SU-DHL-6 (cell line): ENCODE measurements around the gene PDIA5.

ENCODE experiments used
- EZH2phosphoT487 ChIP-seq: fragments of 200-600 bp; sonication (generic), shearing (Covaris generic); conservative IDR thresholded peaks from 2 replicates; pipeline ENCODE4 v1.6.1; 2018; ENCODE audit warnings: mild to moderate bottlenecking, antibody characterized with exemption, low read length, moderate library complexity, mixed read lengths
- TF ChIP-seq, protein P1 (sequence below): fragments of 200-600 bp; sonication (generic); IDR thresholded peaks from one replicate; pipeline ENCODE4 v1.5.1; 2017; ENCODE audit warnings: antibody characterized with exemption, mild to moderate bottlenecking, low read length, moderate library complexity; ENCODE audit not compliant: insufficient read depth, poor library complexity, severe bottlenecking

DNA sequence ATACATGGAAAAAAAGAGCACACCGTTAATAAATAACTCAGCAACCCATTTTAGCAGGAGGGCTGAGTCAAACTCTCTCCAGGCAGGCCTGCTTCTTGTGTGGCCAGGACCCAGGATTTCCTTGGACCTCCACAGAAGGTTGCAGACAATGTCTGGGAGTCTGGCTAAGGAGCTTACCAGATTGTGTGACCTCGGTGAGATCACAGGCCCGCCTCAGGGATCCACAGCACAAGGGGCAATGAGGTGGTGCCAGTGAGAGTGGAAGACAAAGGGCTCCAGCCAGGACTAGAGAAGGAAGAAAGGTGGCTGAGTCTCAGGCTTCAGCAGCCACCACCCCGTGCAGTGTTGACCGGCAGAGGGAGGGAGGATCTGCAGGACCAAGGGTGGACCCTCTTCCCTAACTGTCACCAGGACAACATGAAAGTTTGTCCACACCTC is 102.7 kb downstream of the PDIA5 start:
- TF ChIP-seq, protein P1, sequence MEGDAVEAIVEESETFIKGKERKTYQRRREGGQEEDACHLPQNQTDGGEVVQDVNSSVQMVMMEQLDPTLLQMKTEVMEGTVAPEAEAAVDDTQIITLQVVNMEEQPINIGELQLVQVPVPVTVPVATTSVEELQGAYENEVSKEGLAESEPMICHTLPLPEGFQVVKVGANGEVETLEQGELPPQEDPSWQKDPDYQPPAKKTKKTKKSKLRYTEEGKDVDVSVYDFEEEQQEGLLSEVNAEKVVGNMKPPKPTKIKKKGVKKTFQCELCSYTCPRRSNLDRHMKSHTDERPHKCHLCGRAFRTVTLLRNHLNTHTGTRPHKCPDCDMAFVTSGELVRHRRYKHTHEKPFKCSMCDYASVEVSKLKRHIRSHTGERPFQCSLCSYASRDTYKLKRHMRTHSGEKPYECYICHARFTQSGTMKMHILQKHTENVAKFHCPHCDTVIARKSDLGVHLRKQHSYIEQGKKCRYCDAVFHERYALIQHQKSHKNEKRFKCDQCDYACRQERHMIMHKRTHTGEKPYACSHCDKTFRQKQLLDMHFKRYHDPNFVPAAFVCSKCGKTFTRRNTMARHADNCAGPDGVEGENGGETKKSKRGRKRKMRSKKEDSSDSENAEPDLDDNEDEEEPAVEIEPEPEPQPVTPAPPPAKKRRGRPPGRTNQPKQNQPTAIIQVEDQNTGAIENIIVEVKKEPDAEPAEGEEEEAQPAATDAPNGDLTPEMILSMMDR = no peak
- TF ChIP-seq EZH2phosphoT487 = no peak
